Fibroblast of pulmonary artery (primary cell): ENCODE measurements around the gene KRTAP10-7.

ENCODE experiments used
- DNase-seq: peaks from one replicate; pipeline ENCODE4 v3.0.0-alpha.2; 2010; ENCODE audit warnings: low read depth
- H3K4me3 ChIP-seq: replicated peaks from 2 replicates; pipeline ENCODE4 v1.5.1; 2011; ENCODE audit warnings: low read depth, mild to moderate bottlenecking, control low read depth, low read length, moderate library complexity
- TF ChIP-seq, protein P1 (sequence below): IDR thresholded peaks from 2 replicates; pipeline ENCODE4 v1.5.1; 2011; ENCODE audit warnings: mild to moderate bottlenecking, control low read depth, low read length, inconsistent platforms; ENCODE audit errors: missing control alignments

The KRTAP10-7 gene

DNA sequence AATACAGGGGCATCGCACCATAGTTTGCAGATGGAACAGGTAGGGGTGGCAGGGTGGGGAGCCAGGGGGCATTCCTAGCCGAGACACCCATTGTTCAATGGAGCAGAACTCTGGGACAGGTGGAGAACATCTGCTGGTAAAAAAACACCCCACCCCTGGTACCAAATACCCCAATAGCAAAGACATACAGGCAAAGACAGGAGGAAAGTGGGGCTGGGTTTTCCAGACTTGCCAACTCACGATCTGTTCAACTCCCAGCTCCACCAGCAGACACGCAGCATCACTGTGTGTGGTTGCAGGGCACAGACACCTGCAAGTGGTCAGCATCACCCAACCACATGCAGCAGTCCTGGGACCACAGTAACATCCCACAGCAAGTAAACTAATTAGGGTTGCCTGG, 11.2 kb downstream of the KRTAP10-7 start:
- H3K4me3 ChIP-seq = no peak overlapping the region

DNA sequence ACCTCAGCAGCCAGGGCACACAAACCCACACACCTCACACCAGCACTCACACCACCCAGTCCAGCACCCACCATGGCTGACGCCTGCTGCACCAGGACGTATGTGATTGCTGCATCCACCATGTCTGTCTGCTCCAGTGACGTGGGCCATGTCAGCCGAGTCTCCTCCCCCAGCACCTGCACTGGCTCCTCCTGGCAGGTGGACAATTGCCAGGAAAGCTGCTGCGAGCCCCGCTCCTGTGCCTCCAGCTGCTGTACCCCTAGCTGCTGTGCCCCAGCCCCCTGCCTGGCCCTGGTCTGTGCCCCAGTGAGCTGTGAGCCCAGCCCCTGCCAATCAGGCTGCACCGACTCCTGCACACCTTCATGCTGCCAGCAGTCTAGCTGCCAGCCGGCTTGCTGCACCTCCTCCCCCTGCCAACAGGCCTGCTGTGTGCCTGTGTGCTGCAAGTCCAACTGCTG, 11.7 kb downstream of the KRTAP10-7 start, which contains the start of gene KRTAP10-8:
Gene KRTAP10-8, plus strand, starts transcription at position 51 of the 458 bp plus-strand sequence. Its CDS starts 22 bp downstream, at position 73.
- DNase-seq = no peak
- no peak within 1 kb of the TSS for H3K4me3 ChIP-seq
- TF ChIP-seq, protein P1, sequence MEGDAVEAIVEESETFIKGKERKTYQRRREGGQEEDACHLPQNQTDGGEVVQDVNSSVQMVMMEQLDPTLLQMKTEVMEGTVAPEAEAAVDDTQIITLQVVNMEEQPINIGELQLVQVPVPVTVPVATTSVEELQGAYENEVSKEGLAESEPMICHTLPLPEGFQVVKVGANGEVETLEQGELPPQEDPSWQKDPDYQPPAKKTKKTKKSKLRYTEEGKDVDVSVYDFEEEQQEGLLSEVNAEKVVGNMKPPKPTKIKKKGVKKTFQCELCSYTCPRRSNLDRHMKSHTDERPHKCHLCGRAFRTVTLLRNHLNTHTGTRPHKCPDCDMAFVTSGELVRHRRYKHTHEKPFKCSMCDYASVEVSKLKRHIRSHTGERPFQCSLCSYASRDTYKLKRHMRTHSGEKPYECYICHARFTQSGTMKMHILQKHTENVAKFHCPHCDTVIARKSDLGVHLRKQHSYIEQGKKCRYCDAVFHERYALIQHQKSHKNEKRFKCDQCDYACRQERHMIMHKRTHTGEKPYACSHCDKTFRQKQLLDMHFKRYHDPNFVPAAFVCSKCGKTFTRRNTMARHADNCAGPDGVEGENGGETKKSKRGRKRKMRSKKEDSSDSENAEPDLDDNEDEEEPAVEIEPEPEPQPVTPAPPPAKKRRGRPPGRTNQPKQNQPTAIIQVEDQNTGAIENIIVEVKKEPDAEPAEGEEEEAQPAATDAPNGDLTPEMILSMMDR = no peak

More for the DNA sequence above, 11.2 kb downstream of the KRTAP10-7 start:
- DNase-seq = no peak
- TF ChIP-seq, protein P1 = no peak

DNA sequence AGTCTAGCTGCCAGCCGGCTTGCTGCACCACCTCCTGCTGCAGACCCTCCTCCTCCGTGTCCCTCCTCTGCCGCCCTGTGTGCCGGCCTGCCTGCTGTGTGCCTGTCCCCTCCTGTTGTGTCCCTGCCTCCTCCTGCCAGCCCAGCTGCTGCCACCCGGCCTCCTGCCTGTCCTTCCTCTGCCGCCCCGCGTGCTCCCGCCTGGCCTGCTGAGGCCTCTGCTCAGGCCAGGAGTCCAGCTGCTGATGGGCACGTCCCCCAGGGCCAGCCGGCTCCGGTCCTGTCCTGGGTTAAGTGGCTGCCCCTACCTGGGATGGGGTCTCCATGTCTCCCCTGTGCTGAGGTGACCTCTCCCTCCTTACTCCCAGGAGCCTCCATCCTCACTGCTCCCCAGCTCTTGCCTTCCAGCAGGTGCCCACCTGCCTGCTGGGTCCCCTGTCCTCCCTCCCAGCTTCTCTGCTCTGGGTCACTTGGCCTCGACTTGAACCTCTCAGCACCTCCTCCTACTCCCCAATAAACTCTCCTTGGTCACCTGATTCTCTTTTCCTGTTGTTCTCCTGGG, 12.4 kb downstream of the KRTAP10-7 start:
- TF ChIP-seq, protein P1 = no peak
- no peak for DNase-seq
- no peak overlapping the region for H3K4me3 ChIP-seq

DNA sequence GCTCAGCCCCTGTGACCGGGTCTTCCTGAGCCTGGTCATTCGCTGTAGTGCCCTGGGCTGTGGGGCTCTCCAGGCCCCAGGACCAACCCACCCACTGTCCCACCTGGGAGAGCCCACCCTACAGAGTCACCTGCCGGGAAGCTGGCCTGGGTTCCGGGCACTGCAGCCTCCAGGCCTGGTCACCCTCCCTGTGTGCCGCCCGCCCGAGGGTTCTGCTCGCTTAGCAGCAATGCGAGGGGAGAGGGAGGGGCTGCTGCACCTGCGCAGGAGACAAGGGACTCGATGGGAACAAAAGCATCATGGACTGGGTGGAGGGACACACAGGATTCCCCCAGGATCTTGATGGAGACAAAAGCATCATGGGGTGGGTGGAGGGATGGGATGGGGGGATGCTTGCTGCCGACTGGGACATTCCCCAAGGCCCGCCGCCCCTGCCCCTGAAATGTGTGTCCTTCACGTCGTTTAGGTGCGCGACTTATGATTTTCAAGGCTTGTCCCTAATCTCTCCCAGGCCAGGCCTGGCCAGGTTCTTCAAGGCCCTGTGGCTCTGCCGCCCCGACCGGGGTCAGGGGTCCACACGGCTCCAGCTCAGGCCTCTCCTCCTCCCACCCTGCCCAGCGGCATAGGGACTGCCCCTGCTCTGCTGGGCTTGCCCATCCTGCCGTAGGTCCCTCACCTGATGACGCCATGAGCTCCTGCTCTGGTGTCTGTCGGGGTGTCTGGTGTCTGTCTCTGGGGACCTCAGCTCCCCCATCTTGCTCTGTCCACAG, 13.2 kb downstream of the KRTAP10-7 start:
- DNase-seq = no peak
- no peak overlapping the region for H3K4me3 ChIP-seq
- TF ChIP-seq, protein P1 = no peak

DNA sequence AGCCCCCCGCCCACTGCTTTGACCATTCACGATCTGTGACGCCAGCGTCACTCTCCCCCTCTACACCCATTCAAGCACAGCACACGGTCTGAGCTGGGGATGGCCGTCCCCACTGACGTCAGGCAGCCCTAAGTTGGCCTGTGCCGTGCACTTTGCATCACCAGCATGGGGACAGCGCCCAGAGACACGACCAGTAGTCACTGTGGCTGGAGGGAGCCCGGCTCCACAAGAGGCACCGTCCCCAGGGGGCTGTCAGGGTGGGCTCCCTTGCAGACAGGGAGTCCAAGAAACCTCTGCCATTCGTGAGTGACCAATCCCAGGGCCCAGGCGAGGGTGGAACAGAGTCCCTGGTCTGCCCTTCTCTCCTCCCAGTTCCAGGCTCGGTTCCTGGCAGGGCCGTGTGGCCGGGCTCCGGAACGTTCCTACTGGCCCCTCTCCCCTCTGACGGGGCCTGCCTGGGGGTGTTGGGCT, 13.8 kb downstream of the KRTAP10-7 start:
- TF ChIP-seq, protein P1 = no peak
- H3K4me3 ChIP-seq = no peak overlapping the region
- DNase-seq = no peak

DNA sequence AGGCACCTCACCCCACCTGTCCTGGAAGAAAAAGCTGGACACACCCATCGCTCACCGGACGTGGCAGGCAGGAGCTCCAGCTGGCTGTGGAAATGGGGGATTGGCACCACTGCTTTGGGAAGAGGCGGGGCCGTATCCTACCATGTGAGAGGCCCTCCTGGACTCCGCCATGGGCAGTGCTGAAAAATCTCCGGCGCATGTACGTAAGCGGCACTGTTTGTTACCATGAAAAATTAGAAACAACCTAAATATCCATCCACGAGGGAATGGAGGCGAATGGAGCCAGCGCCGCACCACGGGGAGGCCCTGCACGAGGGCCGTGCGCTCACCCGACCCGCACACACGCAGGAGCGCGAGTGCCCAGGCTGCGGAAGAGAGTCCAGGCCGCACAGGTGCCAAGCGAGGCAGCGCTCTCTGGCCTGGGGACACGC, 14.6 kb downstream of the KRTAP10-7 start:
- DNase-seq = no peak
- TF ChIP-seq, protein P1 = no peak
- H3K4me3 ChIP-seq = no peak overlapping the region

DNA sequence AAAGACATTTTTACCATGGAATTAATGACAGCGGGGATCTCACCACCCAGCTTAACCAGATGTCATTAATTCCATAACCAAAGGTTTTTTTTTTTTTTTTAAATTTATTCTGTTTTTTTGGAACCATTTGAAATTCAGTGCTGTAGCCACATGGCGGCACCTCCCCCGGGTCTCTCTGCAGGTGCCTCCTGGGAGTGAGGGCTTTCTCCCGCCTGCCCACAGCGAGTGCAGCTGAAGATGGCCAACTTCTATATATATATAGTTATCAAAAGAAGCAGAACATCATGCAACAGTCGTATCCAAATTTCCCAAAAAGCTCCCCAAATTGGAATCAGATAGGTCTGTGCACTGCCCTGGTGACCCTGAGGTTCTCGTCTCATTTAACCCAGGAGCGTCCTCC, 15.1 kb downstream of the KRTAP10-7 start:
- TF ChIP-seq, protein P1 = no peak
- no peak overlapping the region for H3K4me3 ChIP-seq
- DNase-seq = no peak
